Neural progenitor cell (in vitro differentiated cells): ENCODE measurements around the gene MTCL3.

Source experiments
- EZH2 ChIP-seq: fragments of 200-600 bp; sonication (generic); IDR thresholded peaks from 2 replicates; pipeline ENCODE4 v1.6.1; 2017; ENCODE audit warnings: antibody characterized with exemption, mild to moderate bottlenecking, moderate library complexity
- EZH2phosphoT487 ChIP-seq: fragments of 200-600 bp; sonication (generic); IDR thresholded peaks from 2 replicates; pipeline ENCODE4 v1.6.1; 2017; ENCODE audit warnings: antibody characterized with exemption
- TF ChIP-seq, protein P1 (sequence below): fragments of 200-600 bp; sonication (generic); IDR thresholded peaks from 2 replicates; pipeline ENCODE4 v1.5.1; 2017; ENCODE audit warnings: antibody characterized with exemption, mild to moderate bottlenecking

DNA sequence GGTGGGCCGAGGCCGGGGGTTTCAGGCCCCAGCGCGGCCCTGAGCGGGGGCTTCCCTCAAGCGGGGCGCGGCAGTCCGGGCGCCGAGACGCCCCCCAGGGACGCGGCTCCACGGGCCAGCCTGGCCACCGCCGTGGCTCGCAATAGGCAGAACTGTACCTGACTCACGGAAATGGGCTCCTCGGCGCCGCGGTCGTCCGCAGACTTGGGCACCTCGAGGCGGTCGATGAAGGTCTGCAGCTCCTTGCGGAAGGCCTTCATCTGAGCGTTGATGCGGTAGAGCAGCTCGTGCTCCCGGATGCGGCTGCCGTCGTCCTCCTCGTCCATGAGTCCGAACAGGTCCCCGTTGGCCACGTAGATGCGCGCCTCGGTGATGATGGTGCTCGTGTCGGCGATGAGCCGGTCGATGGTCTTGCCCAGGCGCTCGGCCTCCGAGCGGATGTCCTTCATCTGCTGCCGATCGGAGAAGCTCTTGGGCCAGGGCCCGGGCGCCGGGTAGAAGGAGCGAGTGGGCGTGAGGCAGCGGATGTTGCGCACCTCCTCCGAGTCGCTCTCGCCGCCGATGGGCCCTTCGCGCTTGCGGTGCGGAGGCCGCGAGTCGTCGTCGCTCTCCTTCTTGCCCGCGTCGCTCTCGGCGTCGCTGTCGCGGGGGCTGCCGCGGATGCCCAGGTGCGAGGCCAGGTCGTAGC is 43.9 kb downstream of the MTCL3 start:
- TF ChIP-seq EZH2phosphoT487, result no peak
- TF ChIP-seq, protein P1, sequence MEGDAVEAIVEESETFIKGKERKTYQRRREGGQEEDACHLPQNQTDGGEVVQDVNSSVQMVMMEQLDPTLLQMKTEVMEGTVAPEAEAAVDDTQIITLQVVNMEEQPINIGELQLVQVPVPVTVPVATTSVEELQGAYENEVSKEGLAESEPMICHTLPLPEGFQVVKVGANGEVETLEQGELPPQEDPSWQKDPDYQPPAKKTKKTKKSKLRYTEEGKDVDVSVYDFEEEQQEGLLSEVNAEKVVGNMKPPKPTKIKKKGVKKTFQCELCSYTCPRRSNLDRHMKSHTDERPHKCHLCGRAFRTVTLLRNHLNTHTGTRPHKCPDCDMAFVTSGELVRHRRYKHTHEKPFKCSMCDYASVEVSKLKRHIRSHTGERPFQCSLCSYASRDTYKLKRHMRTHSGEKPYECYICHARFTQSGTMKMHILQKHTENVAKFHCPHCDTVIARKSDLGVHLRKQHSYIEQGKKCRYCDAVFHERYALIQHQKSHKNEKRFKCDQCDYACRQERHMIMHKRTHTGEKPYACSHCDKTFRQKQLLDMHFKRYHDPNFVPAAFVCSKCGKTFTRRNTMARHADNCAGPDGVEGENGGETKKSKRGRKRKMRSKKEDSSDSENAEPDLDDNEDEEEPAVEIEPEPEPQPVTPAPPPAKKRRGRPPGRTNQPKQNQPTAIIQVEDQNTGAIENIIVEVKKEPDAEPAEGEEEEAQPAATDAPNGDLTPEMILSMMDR, result no peak
- no peak for TF ChIP-seq EZH2
